ENCODE measurements around the gene CD63. TPM values are rescaled to one million over a fixed set of nuclear protein-coding genes. Genes with fewer than 3 reads are reported as not detected.

CD63 gene
- total and polyA plus RNA-seq, 9 of the 15 experiments (the other 6 are each of a cell fraction or from before 2014, with no cell fraction given) = 313 to 735 (median 433) TPM

- TF ChIP-seq ZNF24 (IDR thresholded peaks at IDR 0.05) (peak; percentile 72), BCOR (IDR thresholded peaks at IDR 0.05) (peak; percentile 88), TAL1 (IDR thresholded peaks at IDR 0.05) (no peak), SMARCC2 (IDR thresholded peaks at IDR 0.05; ENCODE audit: low read depth) (no peak), MAZ (CRISPR knock-in tag; conservative IDR thresholded peaks at IDR 0.05 in 1 of 2, IDR thresholded peaks at IDR 0.05 in 1 of 2) (peak in 1 of 2 experiments; percentile 56; a peak in 1 of 4 replicates), SMAD4 (CRISPR knock-in tag; conservative IDR thresholded peaks at IDR 0.05) (0 out of 2 replicates have a peak, but pooled peaks have one; percentile 49), RBM39 (optimal IDR thresholded peaks at IDR 0.05; ENCODE audit: low read depth, low read length) (no peak), CTBP1 (IDR thresholded peaks at IDR 0.05; ENCODE audit: borderline replicate concordance) (peak; percentile 75; the same call in 1 of the 2 replicates), RB1 (IDR thresholded peaks at IDR 0.05; ENCODE audit: low read depth) (peak; percentile 42; the same call in 1 of the 2 replicates), ERF (CRISPR knock-in tag; IDR thresholded peaks at IDR 0.05) (peak; percentile 13; the same call in 1 of the 2 replicates), L3MBTL2 (IDR thresholded peaks at IDR 0.05) (peak; percentile 41; the same call in 1 of the 2 replicates), RAD21 (CRISPR knock-in tag; conservative IDR thresholded peaks at IDR 0.05 in 1 of 2, IDR thresholded peaks at IDR 0.05 in 1 of 2) (peak in 1 of 2 experiments; percentile 32; a peak in 1 of 4 replicates), CREB1 (IDR thresholded peaks at IDR 0.05) (peak; percentile 9; the same call in 1 of the 2 replicates), CREB1 (CRISPR knock-in tag; IDR thresholded peaks at IDR 0.05) (peak; percentile 52; the same call in 1 of the 2 replicates), KDM5B (IDR thresholded peaks at IDR 0.05; ENCODE audit: insufficient replicate concordance, low read depth, low read length) (peak; percentile 51), ZBTB17 (CRISPR knock-in tag; IDR thresholded peaks at IDR 0.05) (0 out of 2 replicates have a peak, but pooled peaks have one; percentile 34), POLR2A (conservative IDR thresholded peaks at IDR 0.05) (0 out of 2 replicates have a peak, but pooled peaks have one; percentile 14), ZNF274 (IDR thresholded peaks at IDR 0.05; ENCODE audit: borderline replicate concordance, low read depth, low read length) (no peak)
- TF ChIP-seq, protein P1, sequence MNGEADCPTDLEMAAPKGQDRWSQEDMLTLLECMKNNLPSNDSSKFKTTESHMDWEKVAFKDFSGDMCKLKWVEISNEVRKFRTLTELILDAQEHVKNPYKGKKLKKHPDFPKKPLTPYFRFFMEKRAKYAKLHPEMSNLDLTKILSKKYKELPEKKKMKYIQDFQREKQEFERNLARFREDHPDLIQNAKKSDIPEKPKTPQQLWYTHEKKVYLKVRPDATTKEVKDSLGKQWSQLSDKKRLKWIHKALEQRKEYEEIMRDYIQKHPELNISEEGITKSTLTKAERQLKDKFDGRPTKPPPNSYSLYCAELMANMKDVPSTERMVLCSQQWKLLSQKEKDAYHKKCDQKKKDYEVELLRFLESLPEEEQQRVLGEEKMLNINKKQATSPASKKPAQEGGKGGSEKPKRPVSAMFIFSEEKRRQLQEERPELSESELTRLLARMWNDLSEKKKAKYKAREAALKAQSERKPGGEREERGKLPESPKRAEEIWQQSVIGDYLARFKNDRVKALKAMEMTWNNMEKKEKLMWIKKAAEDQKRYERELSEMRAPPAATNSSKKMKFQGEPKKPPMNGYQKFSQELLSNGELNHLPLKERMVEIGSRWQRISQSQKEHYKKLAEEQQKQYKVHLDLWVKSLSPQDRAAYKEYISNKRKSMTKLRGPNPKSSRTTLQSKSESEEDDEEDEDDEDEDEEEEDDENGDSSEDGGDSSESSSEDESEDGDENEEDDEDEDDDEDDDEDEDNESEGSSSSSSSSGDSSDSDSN (IDR thresholded peaks at IDR 0.05; ENCODE audit: borderline replicate concordance in 1 of 2, low read depth in 2 of 2, low read length in 2 of 2) = peak in 1 of 2 experiments; percentile 52; a peak in 1 of 4 replicates
Measured at GRCh38 chr12:55743406-55744339, 14.9 kb upstream of the CD63 start (continued).

Measured in K562 (cell line).